Measurements from ENCODE around the gene COX7A1. TPM values are rescaled to one million over a fixed set of nuclear protein-coding genes. Genes with fewer than 3 reads are reported as not detected.
A peak's percentile ranks its signal among the peaks of the same experiment; 100 is the strongest.
"Not testable (repeated sequence)": the region's sequence is repeated elsewhere in the genome, so short reads cannot be mapped to it uniquely, and the experiment has no call there.

COX7A1 gene
- total RNA-seq, 1 donor from 2014 or later, result not detected

GRCh38 chr19:36136964-36137686 lies 15.1 kb downstream of the COX7A1 start:
- DNase-seq (no peak), ATAC-seq (ENCODE audit: low read depth) (no peak)
- intact Hi-C loops (cut with micrococcal nuclease), result no loop called here
- H3K27ac Mint-ChIP-seq, result peak overlapping the region; percentile 30
- H3K4me1 Mint-ChIP-seq, result peaks cover 14% of the 10 kb centered on the region
- H3K9me3 Mint-ChIP-seq, result no peaks in the 10 kb centered on the region
- H3K36me3 Mint-ChIP-seq (ENCODE audit: low read depth), result peaks cover 19% of the 10 kb centered on the region
- CTCF ChIA-PET, result interaction anchor here (1.4 to 2.4 kb wide), 2 partner anchors 8 to 9 kb away, joined by 3 to 12 read pairs; no protein-coding TSS in a partner anchor
- peaks cover 2% of the 10 kb centered on the region for H3K27me3 Mint-ChIP-seq
- H3K4me3 Mint-ChIP-seq, result no peak overlapping the region
- POLR2A ChIA-PET, result interaction anchor here (0.6 to 1.5 kb wide), 3 partner anchors 9 to 22 kb away, joined by 4 to 7 read pairs (median 6); partner anchors contain the start of gene TBCB
- TF ChIP-seq, protein P1, sequence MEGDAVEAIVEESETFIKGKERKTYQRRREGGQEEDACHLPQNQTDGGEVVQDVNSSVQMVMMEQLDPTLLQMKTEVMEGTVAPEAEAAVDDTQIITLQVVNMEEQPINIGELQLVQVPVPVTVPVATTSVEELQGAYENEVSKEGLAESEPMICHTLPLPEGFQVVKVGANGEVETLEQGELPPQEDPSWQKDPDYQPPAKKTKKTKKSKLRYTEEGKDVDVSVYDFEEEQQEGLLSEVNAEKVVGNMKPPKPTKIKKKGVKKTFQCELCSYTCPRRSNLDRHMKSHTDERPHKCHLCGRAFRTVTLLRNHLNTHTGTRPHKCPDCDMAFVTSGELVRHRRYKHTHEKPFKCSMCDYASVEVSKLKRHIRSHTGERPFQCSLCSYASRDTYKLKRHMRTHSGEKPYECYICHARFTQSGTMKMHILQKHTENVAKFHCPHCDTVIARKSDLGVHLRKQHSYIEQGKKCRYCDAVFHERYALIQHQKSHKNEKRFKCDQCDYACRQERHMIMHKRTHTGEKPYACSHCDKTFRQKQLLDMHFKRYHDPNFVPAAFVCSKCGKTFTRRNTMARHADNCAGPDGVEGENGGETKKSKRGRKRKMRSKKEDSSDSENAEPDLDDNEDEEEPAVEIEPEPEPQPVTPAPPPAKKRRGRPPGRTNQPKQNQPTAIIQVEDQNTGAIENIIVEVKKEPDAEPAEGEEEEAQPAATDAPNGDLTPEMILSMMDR (IDR thresholded peaks at IDR 0.05), result no peak

DNA sequence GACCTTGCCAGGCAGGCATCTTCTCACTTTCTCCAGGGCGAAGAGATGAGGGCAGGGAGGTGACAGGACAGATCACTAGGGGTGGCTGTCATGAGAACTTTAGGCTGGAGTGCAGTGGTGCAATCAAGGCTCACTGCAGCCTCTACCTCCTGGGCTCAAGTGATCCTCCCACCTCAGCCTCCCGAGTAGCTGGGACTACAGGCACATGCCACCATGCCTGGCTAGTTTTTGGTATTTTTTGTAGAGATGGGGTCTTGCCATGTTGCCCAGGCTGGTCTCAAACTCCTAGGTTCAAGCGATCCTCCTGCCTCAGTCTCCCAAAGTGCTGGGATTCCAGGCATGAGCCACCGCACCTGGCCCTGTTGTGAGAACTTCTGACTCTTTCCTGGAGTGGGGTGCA lies 17.4 kb downstream of the COX7A1 start:
- CTCF ChIA-PET; H3K9me3 Mint-ChIP-seq; H3K27ac Mint-ChIP-seq; H3K27me3 Mint-ChIP-seq; H3K36me3 Mint-ChIP-seq (ENCODE audit: low read depth); intact Hi-C loops (cut with micrococcal nuclease); ATAC-seq (ENCODE audit: low read depth); DNase-seq; H3K4me3 Mint-ChIP-seq; POLR2A ChIA-PET: not testable (repeated sequence)
- peaks cover 11% of the 10 kb centered on the region for H3K4me1 Mint-ChIP-seq

DNA sequence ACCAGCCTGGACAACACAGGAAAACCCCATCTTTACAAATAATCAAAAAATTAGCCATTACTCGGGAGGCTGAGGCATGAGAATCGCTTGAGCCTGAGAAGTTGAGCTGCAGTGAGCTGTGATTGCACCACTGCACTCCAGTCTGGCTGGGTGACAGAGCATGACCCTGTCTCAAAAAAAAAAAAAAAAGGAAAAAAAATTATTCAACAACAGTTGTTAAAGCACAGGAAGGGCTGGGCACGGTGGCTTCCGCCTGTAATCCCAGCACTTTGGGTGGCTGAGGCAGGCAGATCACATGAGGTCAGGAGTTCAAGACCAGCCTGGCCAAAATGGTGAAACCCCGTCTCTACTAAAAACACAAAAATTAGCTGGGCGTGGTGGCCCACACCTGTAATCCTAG lies 21.0 kb downstream of the COX7A1 start:
- ATAC-seq (ENCODE audit: low read depth); H3K27me3 Mint-ChIP-seq; H3K36me3 Mint-ChIP-seq (ENCODE audit: low read depth); H3K27ac Mint-ChIP-seq; intact Hi-C loops (cut with micrococcal nuclease); H3K4me3 Mint-ChIP-seq; H3K9me3 Mint-ChIP-seq; DNase-seq: not testable (repeated sequence)
- ChIA-PET CTCF (interaction anchor here (1.6 kb wide), 1 partner anchor 39 kb away, joined by 3 read pairs; no protein-coding TSS in a partner anchor), POLR2A (interaction anchor here (0.7 to 4.3 kb wide), 3 partner anchors 8 to 247 kb away, joined by 3 to 65 read pairs (median 3); partner anchors contain the start of genes CAPNS1, ZNF146 and ZNF565)
- peaks cover 14% of the 10 kb centered on the region for H3K4me1 Mint-ChIP-seq

- Mint-ChIP-seq H3K27me3 (no peaks in the 10 kb centered on the region), H3K4me1 (peaks cover 18% of the 10 kb centered on the region), H3K9me3 (no peaks in the 10 kb centered on the region), H3K27ac (peak overlapping the region; percentile 98), H3K4me3 (peak overlapping the region; percentile 92), H3K36me3 (ENCODE audit: low read depth) (peaks cover 27% of the 10 kb centered on the region)
- ATAC-seq (ENCODE audit: low read depth), result peak; percentile 23
- intact Hi-C loops (cut with micrococcal nuclease), result loop anchor here (1.0 to 5.0 kb wide), 5 partner anchors 11 to 1379 kb away; partner anchors contain the start of genes TBCB, ZNF146, ZNF566 and ZNF793
- ChIA-PET POLR2A (interaction anchor here (0.6 to 4.3 kb wide), 12 partner anchors 8 to 1524 kb away, joined by 3 to 65 read pairs (median 6); partner anchors contain the start of genes ALKBH6, CAPNS1, POLR2I and TBCB), CTCF (interaction anchor here (0.6 to 4.9 kb wide), 19 partner anchors 8 to 366 kb away, joined by 3 to 68 read pairs (median 4); partner anchors contain the start of genes CAPNS1, COX7A1, POLR2I and TBCB)
- TF ChIP-seq, protein P1 (IDR thresholded peaks at IDR 0.05), result no peak
- DNase-seq, result no peak
Observed at GRCh38 chr19:36128392-36128736, 23.9 kb downstream of the COX7A1 start.

- CTCF ChIA-PET, result interaction anchor here (4.9 kb wide), 1 partner anchor 45 kb away, joined by 68 read pairs; no protein-coding TSS in a partner anchor
- no peak overlapping the region for H3K27ac Mint-ChIP-seq
- intact Hi-C loops (cut with micrococcal nuclease), result loop anchor here (5.0 kb wide), 2 partner anchors 362 to 1382 kb away; partner anchors contain the start of genes ZNF566 and ZNF793
- no peak for DNase-seq
- TF ChIP-seq, protein P1 (IDR thresholded peaks at IDR 0.05), result no peak
- H3K27me3 Mint-ChIP-seq, result no peaks in the 10 kb centered on the region
- H3K4me1 Mint-ChIP-seq, result peaks cover 12% of the 10 kb centered on the region
- ATAC-seq (ENCODE audit: low read depth), result no peak
- POLR2A ChIA-PET, result interaction anchor here (0.6 to 2.3 kb wide), 2 partner anchors 11 to 12 kb away, joined by 4 to 6 read pairs; partner anchors contain the start of genes POLR2I and TBCB
- peaks cover 40% of the 10 kb centered on the region for H3K36me3 Mint-ChIP-seq (ENCODE audit: low read depth)
- no peak overlapping the region for H3K4me3 Mint-ChIP-seq
- no peaks in the 10 kb centered on the region for H3K9me3 Mint-ChIP-seq
Observed at GRCh38 chr19:36125557-36125956, 26.7 kb downstream of the COX7A1 start.

Data from activated B cell treated with CpG ODN at 0.5 μM for 24 hours (primary cell).